Activated naive CD4-positive, alpha-beta T cell treated with anti-CD3 and anti-CD28 coated beads for 36 hours (primary cell): ENCODE data around the gene C7orf57. TPM values are rescaled to one million over a fixed set of nuclear protein-coding genes. Genes with fewer than 3 reads are reported as not detected.

Experiments
- CTCF ChIA-PET: fragments of 350-600 bp; sonication (Branson Sonifier 250); formaldehyde crosslinking; loops from one replicate; lab custom pipeline; 2021; ENCODE audit warnings: antibody characterized with exemption; lab: Charles Lee
- DNase-seq: peaks from one replicate; pipeline ENCODE4 v3.0.0-alpha.2; 2020
- H3K27ac Mint-ChIP-seq: one replicate; pipeline ENCODE4 v1.8.0; 2021; ENCODE audit warnings: mild to moderate bottlenecking, mixed read lengths
- H3K27me3 Mint-ChIP-seq: one replicate; pipeline ENCODE4 v1.8.0; 2021; ENCODE audit warnings: low read depth, mixed read lengths
- H3K36me3 Mint-ChIP-seq: one replicate; pipeline ENCODE4 v1.8.0; 2021; ENCODE audit warnings: low read depth, mixed read lengths
- H3K4me1 Mint-ChIP-seq: one replicate; pipeline ENCODE4 v1.8.0; 2021; ENCODE audit warnings: low read depth, mixed read lengths
- H3K4me3 Mint-ChIP-seq: one replicate; pipeline ENCODE4 v1.8.0; 2021; ENCODE audit warnings: mild to moderate bottlenecking, moderate library complexity, mixed read lengths
- H3K9me3 Mint-ChIP-seq: one replicate; pipeline ENCODE4 v1.8.0; 2021; ENCODE audit warnings: mixed read lengths
- intact Hi-C: fragments of 100-400 bp; cut with micrococcal nuclease; formaldehyde crosslinking; loops from one replicate; pipeline ENCODE4 v1.15.1; 2023
- total RNA-seq, 2 experiments: library from RNA; stranded (reverse); gene quantifications; one replicate each; pipeline ENCODE4 v1.2.3, GENCODE V29; 2021

Gene C7orf57
- total RNA-seq, 2 experiments from 2014 or later: 0.29 to 0.44 TPM

- H3K4me1 Mint-ChIP-seq: peaks cover 30% of the 10 kb centered on the region
- H3K27me3 Mint-ChIP-seq: no peaks in the 10 kb centered on the region
- no peak for DNase-seq
- H3K36me3 Mint-ChIP-seq: peaks cover 46% of the 10 kb centered on the region
- H3K27ac Mint-ChIP-seq: peak overlapping the region; percentile 71
- no peak overlapping the region for H3K4me3 Mint-ChIP-seq
- CTCF ChIA-PET: interaction anchor here (0.6 to 2.9 kb wide), 12 partner anchors 8 to 157 kb away, joined by 3 to 14 read pairs (median 4); no protein-coding TSS in a partner anchor
- intact Hi-C loops: no loop called here
- no peaks in the 10 kb centered on the region for H3K9me3 Mint-ChIP-seq
Measured at GRCh38 chr7:48102530-48102929, 67.2 kb downstream of the C7orf57 start.

GRCh38 chr7:48105045-48105444, 69.7 kb downstream of the C7orf57 start:
- Mint-ChIP-seq H3K36me3 (peaks cover 39% of the 10 kb centered on the region), H3K27me3 (no peaks in the 10 kb centered on the region), H3K4me1 (peaks cover 11% of the 10 kb centered on the region), H3K4me3 (no peak overlapping the region), H3K27ac (peak overlapping the region; percentile 27), H3K9me3 (no peaks in the 10 kb centered on the region)
- no peak for DNase-seq
- intact Hi-C loops: no loop called here
- CTCF ChIA-PET: interaction anchor here (1.1 to 1.4 kb wide), 3 partner anchors 22 to 160 kb away, joined by 3 to 6 read pairs (median 4); no protein-coding TSS in a partner anchor

GRCh38 chr7:48106906-48107659, 71.7 kb downstream of the C7orf57 start:
- CTCF ChIA-PET: interaction anchor here (1.6 to 4.8 kb wide), 3 partner anchors 13 to 163 kb away, joined by 3 to 101 read pairs (median 45); no protein-coding TSS in a partner anchor
- Mint-ChIP-seq H3K4me1 (peaks cover 10% of the 10 kb centered on the region), H3K27ac (no peak overlapping the region), H3K36me3 (peaks cover 35% of the 10 kb centered on the region), H3K9me3 (no peaks in the 10 kb centered on the region), H3K4me3 (no peak overlapping the region), H3K27me3 (no peaks in the 10 kb centered on the region)
- no peak for DNase-seq
- intact Hi-C loops: no loop called here

GRCh38 chr7:48107926-48108472, 72.7 kb downstream of the C7orf57 start:
- CTCF ChIA-PET: interaction anchor here (1.2 to 4.8 kb wide), 5 partner anchors 9 to 164 kb away, joined by 3 to 101 read pairs (median 9); no protein-coding TSS in a partner anchor
- Mint-ChIP-seq H3K4me1 (peaks cover 9% of the 10 kb centered on the region), H3K27ac (no peak overlapping the region), H3K9me3 (no peaks in the 10 kb centered on the region), H3K4me3 (no peak overlapping the region), H3K36me3 (peaks cover 27% of the 10 kb centered on the region), H3K27me3 (no peaks in the 10 kb centered on the region)
- DNase-seq: no peak
- intact Hi-C loops: no loop called here

- Mint-ChIP-seq H3K36me3 (peaks cover 18% of the 10 kb centered on the region), H3K27ac (peak overlapping the region; percentile 70), H3K4me1 (peaks cover 9% of the 10 kb centered on the region), H3K27me3 (no peaks in the 10 kb centered on the region), H3K9me3 (no peaks in the 10 kb centered on the region), H3K4me3 (no peak overlapping the region)
- CTCF ChIA-PET: interaction anchor here (0.6 to 4.8 kb wide), 20 partner anchors 11 to 177 kb away, joined by 3 to 101 read pairs (median 5); partner anchors contain the start of gene PKD1L1
- intact Hi-C loops: no loop called here
- DNase-seq: no peak
Measured at GRCh38 chr7:48108959-48109847, 73.9 kb downstream of the C7orf57 start.

- Mint-ChIP-seq H3K9me3 (no peaks in the 10 kb centered on the region), H3K27ac (no peak overlapping the region), H3K4me3 (no peak overlapping the region), H3K27me3 (no peaks in the 10 kb centered on the region), H3K4me1 (peaks cover 9% of the 10 kb centered on the region), H3K36me3 (peaks cover 11% of the 10 kb centered on the region)
- CTCF ChIA-PET: interaction anchor here (0.6 to 4.8 kb wide), 38 partner anchors 8 to 178 kb away, joined by 3 to 101 read pairs (median 4); partner anchors contain the start of gene PKD1L1
- intact Hi-C loops: loop anchor here (1.0 to 10.0 kb wide), 5 partner anchors 45 to 235 kb away; partner anchors contain the start of gene C7orf57
- DNase-seq: peak; percentile 96
Measured at GRCh38 chr7:48109848-48110663, 74.7 kb downstream of the C7orf57 start.

- H3K27ac Mint-ChIP-seq: no peak overlapping the region
- H3K4me1 Mint-ChIP-seq: peaks cover 9% of the 10 kb centered on the region
- CTCF ChIA-PET: interaction anchor here (0.6 to 4.8 kb wide), 33 partner anchors 8 to 167 kb away, joined by 3 to 101 read pairs (median 4); partner anchors contain the start of gene PKD1L1
- intact Hi-C loops: loop anchor here (1.0 to 10.0 kb wide), 5 partner anchors 44 to 236 kb away; partner anchors contain the start of gene C7orf57
- no peaks in the 10 kb centered on the region for H3K27me3 Mint-ChIP-seq
- H3K4me3 Mint-ChIP-seq: no peak overlapping the region
- peaks cover 10% of the 10 kb centered on the region for H3K36me3 Mint-ChIP-seq
- DNase-seq: no peak
- H3K9me3 Mint-ChIP-seq: no peaks in the 10 kb centered on the region
Measured at GRCh38 chr7:48110868-48111267, 75.5 kb downstream of the C7orf57 start.

Other genes with a start within 250 kb of the C7orf57 start
- gene PKD1L1, start 87.1 kb upstream of the C7orf57 start, total RNA-seq: under 1 TPM; 0.02 to 0.05 TPM
- gene HUS1, start 55.9 kb upstream of the C7orf57 start, total RNA-seq: 10 to 100 TPM; 55.0 to 61.2 TPM
- gene SUN3, start 6.4 kb upstream of the C7orf57 start, total RNA-seq: not detected
- 10 to 100 TPM; 46.9 to 48.2 TPM for gene UPP1, start 53.7 kb downstream of the C7orf57 start, total RNA-seq
- not detected for gene ABCA13, start 135.9 kb downstream of the C7orf57 start, total RNA-seq